Aorta (tissue), 5 donors: ENCODE measurements around the gene ZNF225. TPM values are rescaled to one million over a fixed set of nuclear protein-coding genes. Genes with fewer than 3 reads are reported as not detected.
"Not testable (repeated sequence)": the region's sequence is repeated elsewhere in the genome, so short reads cannot be mapped to it uniquely, and the experiment has no call there.

ENCODE experiments used
- ATAC-seq: fragments of 200-7000 bp; cut with Tn5 transposase; one replicate; pipeline ENCODE4 v1.9.1; 2022; ENCODE audit warnings: moderate library complexity; ENCODE audit not compliant: low FRiP score
- DNase-seq, 2 donors: peaks; one replicate each; pipeline ENCODE4 v3.0.0-alpha.2; 2020
- H3K27ac ChIP-seq, 2 donors: one replicate each; pipeline ENCODE4 v1.5.1; 2013; ENCODE audit warnings: low read length in 2 of 2, mild to moderate bottlenecking in 2 of 2, moderate library complexity in 2 of 2, control low read depth in 1 of 2, inconsistent platforms in 1 of 2, low read depth in 1 of 2
- H3K27me3 ChIP-seq, 2 donors: one replicate each; pipeline ENCODE4 v1.6.1; 2013; ENCODE audit warnings: control low read depth in 1 of 2, low read length in 1 of 2, mild to moderate bottlenecking in 1 of 2, moderate library complexity in 1 of 2; ENCODE audit not compliant: insufficient read depth in 2 of 2, control insufficient read depth in 1 of 2
- H3K36me3 ChIP-seq, 2 donors: one replicate each; pipeline ENCODE4 v1.6.1; 2013; ENCODE audit warnings: control low read depth in 1 of 2, low read length in 1 of 2, mild to moderate bottlenecking in 1 of 2; ENCODE audit not compliant: insufficient read depth in 2 of 2, control insufficient read depth in 1 of 2
- H3K4me1 ChIP-seq, 2 donors: one replicate each; pipeline ENCODE4 v1.6.1; 2013; ENCODE audit warnings: low read length in 2 of 2, control low read depth in 1 of 2, mild to moderate bottlenecking in 1 of 2, moderate library complexity in 1 of 2; ENCODE audit not compliant: insufficient read depth in 2 of 2, control insufficient read depth in 1 of 2
- H3K4me3 ChIP-seq, 2 donors: one replicate each; pipeline ENCODE4 v1.5.1; 2013; ENCODE audit warnings: low read length in 2 of 2, control low read depth in 1 of 2, mild to moderate bottlenecking in 1 of 2
- H3K9me3 ChIP-seq: one replicate; pipeline ENCODE4 v1.6.1; 2013; ENCODE audit warnings: mild to moderate bottlenecking, low read length; ENCODE audit not compliant: control insufficient read depth
- WGBS, 2 donors: extraction: QIAGEN DNeasy Blood & Tissue Kit; methylation state at CpG; one replicate each; pipeline ENCODE4 v1.1.7; 2013; 5-methylcytosine and 5-hydroxymethylcytosine counted together
- intact Hi-C, 2 donors: fragments of 100-400 bp; cut with DNase I; formaldehyde crosslinking; loops; one replicate each; pipeline versions ENCODE4 v1.14.2 to v1.15.0; 2022
- polyA plus RNA-seq, 2 donors: library from polyadenylated mRNA; stranded (reverse); fragments of 200-250 nt; gene quantifications; one replicate each; pipeline ENCODE4 v1.2.3, GENCODE V29; 2013
- total RNA-seq, 2 donors: library from RNA; stranded (reverse); fragmentation: NEBNext Ultra II Directional; extraction: Animal tissue kit (Norgen Biotek cat#: 25700); gene quantifications; one replicate each; pipeline ENCODE4 v1.2.1, GENCODE V29; 2021
- donor health status: healthy with polysubstance abuse.
- donor health status: Bipolar disorder and iron deficiency.
- donor health status: DM: no; HTN: no; CAD: no.
- donor health status: DM: no; HTN: no; CAD: no.
- donor health status: DM: yes; HTN: yes; CAD: no.

Gene ZNF225
- total and polyA plus RNA-seq, 4 donors = 0.50 to 8.8 (median 3.6) TPM

DNA sequence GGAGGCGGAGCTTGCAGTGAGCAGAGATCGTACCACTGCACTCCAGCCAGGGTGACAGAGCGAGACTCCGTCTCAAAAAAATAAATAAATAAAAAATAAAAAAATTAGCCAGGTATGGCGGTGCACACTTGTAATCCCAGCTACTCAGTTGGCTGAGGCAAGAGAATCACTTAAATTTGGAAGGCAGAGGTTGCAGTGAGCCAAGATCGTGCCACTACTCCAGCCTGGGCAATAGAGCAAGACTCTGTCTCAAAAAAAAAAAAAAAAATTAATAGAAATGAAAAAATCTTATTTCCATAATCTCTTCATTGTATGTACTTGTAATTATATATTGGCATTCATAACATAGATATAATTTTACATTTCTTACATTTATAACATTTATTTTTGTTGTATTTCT, 57.5 kb downstream of the ZNF225 start:
- H3K4me1 ChIP-seq, ATAC-seq, H3K4me3 ChIP-seq, DNase-seq, H3K27me3 ChIP-seq, intact Hi-C loops, H3K27ac ChIP-seq: not testable (repeated sequence)
- WGBS, 2 donors = 98% methylated on average over 6 of the region's 6 CpGs
- Histone ChIP-seq H3K9me3 (peaks cover 21% of the 10 kb centered on the region), H3K36me3 (peaks cover 30 to 41% of the 10 kb centered on the region in 2 donors)

DNA sequence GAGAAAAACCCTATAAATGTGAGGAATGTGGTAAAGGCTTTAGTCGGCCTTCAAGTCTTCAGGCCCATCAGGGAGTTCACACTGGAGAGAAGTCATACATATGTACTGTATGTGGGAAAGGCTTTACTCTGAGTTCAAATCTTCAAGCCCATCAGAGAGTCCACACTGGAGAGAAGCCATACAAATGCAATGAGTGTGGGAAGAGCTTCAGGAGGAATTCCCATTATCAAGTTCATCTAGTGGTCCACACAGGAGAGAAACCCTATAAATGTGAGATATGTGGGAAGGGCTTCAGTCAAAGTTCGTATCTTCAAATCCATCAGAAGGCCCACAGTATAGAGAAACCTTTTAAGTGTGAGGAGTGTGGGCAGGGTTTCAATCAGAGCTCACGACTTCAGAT, 63.4 kb downstream of the ZNF225 start:
- no peaks in the 10 kb centered on the region for H3K4me1 ChIP-seq
- ATAC-seq = no peak
- H3K27me3 ChIP-seq = no peaks in the 10 kb centered on the region
- no peak for DNase-seq
- H3K9me3 ChIP-seq = peaks cover 34% of the 10 kb centered on the region
- H3K36me3 ChIP-seq = peaks cover 25 to 33% of the 10 kb centered on the region in 2 donors
- peak overlapping the region in 1 of 2 donors; percentile 30 for H3K4me3 ChIP-seq
- 96 to 99% methylated on average over 3 of the region's 3 CpGs for WGBS, 2 donors
- intact Hi-C loops = no loop called here
- no peak overlapping the region for H3K27ac ChIP-seq

DNA sequence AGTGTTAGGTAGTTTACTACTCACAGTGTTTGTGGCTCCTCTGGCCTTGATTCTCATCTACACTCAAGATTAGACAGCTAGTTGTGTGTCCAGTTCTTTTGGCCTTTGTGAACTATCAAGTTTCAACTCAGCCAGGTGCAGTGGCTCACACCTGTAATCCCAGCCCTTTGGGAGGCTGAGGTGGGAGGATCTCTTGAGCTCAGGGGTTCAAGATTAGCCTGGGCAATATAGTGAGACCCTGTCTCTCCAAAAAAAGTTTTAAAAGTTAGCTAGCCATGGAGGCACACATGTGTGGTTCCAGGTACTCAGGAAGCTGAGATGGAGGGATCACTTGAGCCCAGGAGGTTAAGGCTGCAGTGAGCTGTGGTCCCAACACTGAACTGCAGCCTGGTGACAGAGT, 67.8 kb downstream of the ZNF225 start:
- no peaks in the 10 kb centered on the region for H3K4me1 ChIP-seq
- peaks cover 8 to 9% of the 10 kb centered on the region in 2 donors for H3K36me3 ChIP-seq
- intact Hi-C loops = no loop called here
- H3K27ac ChIP-seq = no peak overlapping the region
- ATAC-seq (no peak), DNase-seq (no peak)
- no peaks in the 10 kb centered on the region for H3K27me3 ChIP-seq
- peaks cover 29% of the 10 kb centered on the region for H3K9me3 ChIP-seq
- H3K4me3 ChIP-seq = no peak overlapping the region

DNA sequence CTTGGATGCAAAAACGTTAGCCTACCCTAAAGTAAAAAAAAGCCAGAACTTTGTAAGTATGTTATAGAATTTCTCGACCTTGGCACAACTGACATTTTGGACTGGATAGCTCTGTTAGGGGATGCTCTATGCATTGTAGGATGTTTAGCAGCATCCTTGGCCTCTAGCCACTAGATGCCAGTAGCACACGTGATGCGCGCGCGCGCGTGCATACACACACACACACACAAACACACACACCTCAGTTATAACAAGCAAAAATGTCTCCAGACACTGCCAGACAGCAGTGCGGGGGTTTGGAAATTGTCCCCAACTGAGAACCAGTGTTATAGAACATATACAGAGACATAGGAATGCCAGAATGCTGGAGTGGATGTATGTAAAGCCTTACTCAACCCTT, 68.9 kb downstream of the ZNF225 start:
- ATAC-seq = no peak
- intact Hi-C loops = no loop called here
- Histone ChIP-seq H3K4me3 (no peak overlapping the region), H3K27me3 (no peaks in the 10 kb centered on the region), H3K36me3 (no peaks in the 10 kb centered on the region), H3K4me1 (no peaks in the 10 kb centered on the region), H3K9me3 (peaks cover 17% of the 10 kb centered on the region), H3K27ac (no peak overlapping the region)
- DNase-seq = no peak
- 81 to 85% methylated on average over 10 of the region's 10 CpGs for whole genome bisulfite sequencing, 2 donors

Other genes starting within 250 kb of the ZNF225 start
- 1 to 10 TPM; 1.6 to 4.2 TPM for gene ZNF404, start 229.4 kb upstream of the ZNF225 start, total RNA-seq
- gene ZNF404, start 229.4 kb upstream of the ZNF225 start, polyA plus RNA-seq = 1 to 10 TPM in 1 of 2 donors, under 1 TPM in 1; 0.90 to 1.6 TPM
- gene ZNF45, start 178.1 kb upstream of the ZNF225 start, total RNA-seq = 10 to 100 TPM; 14.3 to 18.5 TPM
- gene ZNF45, start 178.1 kb upstream of the ZNF225 start, polyA plus RNA-seq = 1 to 10 TPM; 3.4 to 9.0 TPM
- gene ZNF221, start 162.2 kb upstream of the ZNF225 start, total RNA-seq = 1 to 10 TPM; 5.9 to 8.8 TPM
- 1 to 10 TPM; 1.2 to 3.8 TPM for gene ZNF221, start 162.2 kb upstream of the ZNF225 start, polyA plus RNA-seq
- 10 to 100 TPM in 1 of 2 donors, 1 to 10 TPM in 1; 7.1 to 10.8 TPM for gene ZNF155, start 129.2 kb upstream of the ZNF225 start, total RNA-seq
- gene ZNF155, start 129.2 kb upstream of the ZNF225 start, polyA plus RNA-seq = 1 to 10 TPM; 6.0 to 9.0 TPM
- 1 to 10 TPM; 4.2 to 6.0 TPM for gene ZNF230, start 110.4 kb upstream of the ZNF225 start, total RNA-seq
- 1 to 10 TPM in 1 of 2 donors, under 1 TPM in 1; 0.75 to 2.6 TPM for gene ZNF230, start 110.4 kb upstream of the ZNF225 start, polyA plus RNA-seq
- 1 to 10 TPM; 4.1 to 4.4 TPM for gene ZNF222, start 88.0 kb upstream of the ZNF225 start, total RNA-seq
- 1 to 10 TPM; 3.9 to 5.4 TPM for gene ZNF222, start 88.0 kb upstream of the ZNF225 start, polyA plus RNA-seq
- 1 to 10 TPM; 3.8 to 6.3 TPM for gene ZNF223, start 61.4 kb upstream of the ZNF225 start, total RNA-seq
- 1 to 10 TPM; 3.5 to 4.6 TPM for gene ZNF223, start 61.4 kb upstream of the ZNF225 start, polyA plus RNA-seq
- gene ZNF284, start 41.2 kb upstream of the ZNF225 start, total RNA-seq = 1 to 10 TPM; 2.7 to 3.7 TPM
- 1 to 10 TPM; 1.0 to 2.0 TPM for gene ZNF284, start 41.2 kb upstream of the ZNF225 start, polyA plus RNA-seq
- 10 to 100 TPM; 27.3 to 42.2 TPM for gene ZNF224, start 19.0 kb upstream of the ZNF225 start, total RNA-seq
- 10 to 100 TPM in 1 of 2 donors, 1 to 10 TPM in 1; 4.8 to 40.3 TPM for gene ZNF224, start 19.0 kb upstream of the ZNF225 start, polyA plus RNA-seq
- gene ZNF234, start 28.2 kb downstream of the ZNF225 start, total RNA-seq = 10 to 100 TPM in 1 of 2 donors, 1 to 10 TPM in 1; 9.6 to 18.5 TPM
- 1 to 10 TPM; 2.3 to 2.5 TPM for gene ZNF234, start 28.2 kb downstream of the ZNF225 start, polyA plus RNA-seq
- 10 to 100 TPM; 15.8 to 23.6 TPM for gene ZNF226, start 51.7 kb downstream of the ZNF225 start, total RNA-seq
- 10 to 100 TPM in 1 of 2 donors, 1 to 10 TPM in 1; 9.5 to 28.2 TPM for gene ZNF226, start 51.7 kb downstream of the ZNF225 start, polyA plus RNA-seq
- gene ZNF227, start 99.1 kb downstream of the ZNF225 start, total RNA-seq = 10 to 100 TPM; 17.9 to 27.5 TPM
- 1 to 10 TPM; 5.0 to 6.6 TPM for gene ZNF227, start 99.1 kb downstream of the ZNF225 start, polyA plus RNA-seq
- under 1 TPM; 0.19 to 0.36 TPM for gene ZNF233, start 146.5 kb downstream of the ZNF225 start, total RNA-seq
- under 1 TPM; 0.67 to 0.75 TPM for gene ZNF233, start 146.5 kb downstream of the ZNF225 start, polyA plus RNA-seq
- gene ZNF235, start 191.6 kb downstream of the ZNF225 start, total RNA-seq = 10 to 100 TPM in 1 of 2 donors, 1 to 10 TPM in 1; 6.2 to 11.0 TPM
- 1 to 10 TPM; 2.3 to 3.1 TPM for gene ZNF235, start 191.6 kb downstream of the ZNF225 start, polyA plus RNA-seq
- gene ZNF112, start 243.3 kb downstream of the ZNF225 start, total RNA-seq = 1 to 10 TPM; 4.9 to 8.0 TPM
- 1 to 10 TPM; 1.9 to 2.9 TPM for gene ZNF112, start 243.3 kb downstream of the ZNF225 start, polyA plus RNA-seq